Measurements from ENCODE around the gene ACKR2. TPM values are rescaled to one million over a fixed set of nuclear protein-coding genes. Genes with fewer than 3 reads are reported as not detected.

The ACKR2 gene
- total and polyA plus RNA-seq, 2 experiments from 2014 or later: 0.35 TPM; not detected in 1

DNA sequence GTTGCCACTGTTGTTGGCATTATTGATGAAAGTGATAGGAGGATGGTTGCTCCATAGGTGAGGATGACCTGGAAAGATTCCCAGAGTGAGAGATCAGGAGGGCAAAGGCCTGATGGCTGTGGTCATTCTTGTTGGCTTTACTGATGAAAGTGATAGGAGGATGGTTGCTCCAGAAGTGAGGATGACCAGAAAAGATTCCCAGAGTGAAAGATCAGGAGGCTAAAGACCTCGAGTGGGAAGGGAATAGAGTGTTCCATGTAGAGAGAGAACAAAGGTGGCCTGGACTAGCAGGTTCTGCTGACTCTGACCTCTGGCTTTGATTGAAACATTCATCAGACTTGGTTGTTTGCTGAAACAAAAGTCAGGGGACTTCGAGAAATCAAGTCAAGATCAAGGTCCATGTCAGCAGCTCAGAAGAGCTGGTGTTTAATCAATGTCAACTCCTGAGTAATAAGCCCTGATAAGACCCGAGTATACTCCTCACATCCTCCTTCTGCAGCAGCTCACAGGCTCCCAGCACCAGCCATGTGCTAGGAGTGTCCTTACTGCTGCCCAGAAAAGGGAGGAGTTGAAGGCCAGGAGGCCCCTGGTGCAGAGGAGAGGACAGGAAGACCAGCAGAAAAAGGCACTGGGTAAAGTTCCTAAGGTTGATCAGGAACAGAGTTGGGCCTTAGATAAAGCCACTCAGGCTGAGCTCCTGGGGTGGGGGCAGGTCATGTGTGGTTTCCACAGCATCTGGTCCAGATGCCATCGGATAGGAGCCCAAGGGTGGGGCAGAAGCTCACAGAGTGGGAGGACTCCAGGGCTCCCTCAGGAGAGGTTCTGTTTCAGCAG lies 46.5 kb downstream of the ACKR2 start:
- Mint-ChIP-seq H3K27me3 (ENCODE audit: insufficient read depth, low read depth, poor library complexity) (peaks cover 5% of the 10 kb centered on the region), H3K4me1 (no peaks in the 10 kb centered on the region), H3K36me3 (ENCODE audit: low read depth) (no peaks in the 10 kb centered on the region; the same call in 2 of the 3 replicates), H3K27ac (no peak overlapping the region), H3K9me3 (peaks cover 5% of the 10 kb centered on the region; the same call in 2 of the 3 replicates), H3K4me3 (no peak overlapping the region)
- no peak for ATAC-seq
- H2AFZ ChIP-seq: no peak overlapping the region
- no peaks in the 10 kb centered on the region for H3K36me3 ChIP-seq (ENCODE audit: insufficient read depth)
- no peak overlapping the region for H3K27ac ChIP-seq (ENCODE audit: low read depth)
- H3K9me2 ChIP-seq (ENCODE audit: insufficient read depth): no peaks in the 10 kb centered on the region; the same call in 1 of the 2 replicates
- no peak overlapping the region for H3K4me3 ChIP-seq
- DNase-seq (ENCODE audit: low spot score): no peak
- H3F3A ChIP-seq (replicated peaks; ENCODE audit: low read depth): no peaks in the 10 kb centered on the region
- no peaks in the 10 kb centered on the region for H3K4me1 ChIP-seq (ENCODE audit: insufficient read depth)
- no peaks in the 10 kb centered on the region for H3K79me2 ChIP-seq (replicated peaks; ENCODE audit: insufficient read depth)
- H4K20me1 ChIP-seq (replicated peaks; ENCODE audit: insufficient read depth): no peaks in the 10 kb centered on the region
- no peak overlapping the region for H3K4me2 ChIP-seq
- no peaks in the 10 kb centered on the region for H3K27me3 ChIP-seq (ENCODE audit: insufficient read depth)
- TF ChIP-seq EZH2phosphoT487 (IDR thresholded peaks at IDR 0.05; ENCODE audit: unreplicated experiment): no peak

- Histone ChIP-seq H3K4me3 (no peak overlapping the region), H3K27ac (ENCODE audit: low read depth) (no peak overlapping the region), H4K20me1 (replicated peaks; ENCODE audit: insufficient read depth) (no peaks in the 10 kb centered on the region), H3K27me3 (ENCODE audit: insufficient read depth) (no peaks in the 10 kb centered on the region), H3F3A (replicated peaks; ENCODE audit: low read depth) (no peaks in the 10 kb centered on the region), H3K9me2 (ENCODE audit: insufficient read depth) (no peaks in the 10 kb centered on the region; the same call in 1 of the 2 replicates), H3K4me2 (no peak overlapping the region), H2AFZ (no peak overlapping the region), H3K79me2 (replicated peaks; ENCODE audit: insufficient read depth) (no peaks in the 10 kb centered on the region), H3K36me3 (ENCODE audit: insufficient read depth) (no peaks in the 10 kb centered on the region), H3K4me1 (ENCODE audit: insufficient read depth) (no peaks in the 10 kb centered on the region)
- Mint-ChIP-seq H3K27me3 (ENCODE audit: insufficient read depth, low read depth, poor library complexity) (peaks cover 7% of the 10 kb centered on the region), H3K27ac (no peak overlapping the region), H3K4me1 (no peaks in the 10 kb centered on the region), H3K9me3 (peaks cover 5% of the 10 kb centered on the region; the same call in 2 of the 3 replicates), H3K36me3 (ENCODE audit: low read depth) (no peaks in the 10 kb centered on the region; the same call in 2 of the 3 replicates), H3K4me3 (no peak overlapping the region)
- DNase-seq (ENCODE audit: low spot score): no peak
- no peak for ATAC-seq
- TF ChIP-seq EZH2 (IDR thresholded peaks at IDR 0.05; ENCODE audit: low read depth, unreplicated experiment) (no peak), CREB1 (CRISPR knock-in tag; IDR thresholded peaks at IDR 0.05; ENCODE audit: low read depth) (no peak), ZNF114 (CRISPR knock-in tag; IDR thresholded peaks at IDR 0.05) (no peak), POLR2AphosphoS5 (IDR thresholded peaks at IDR 0.05; ENCODE audit: low read depth) (no peak), NANOG (IDR thresholded peaks at IDR 0.05; ENCODE audit: borderline replicate concordance) (no peak), EZH2phosphoT487 (IDR thresholded peaks at IDR 0.05; ENCODE audit: unreplicated experiment) (no peak), JUNB (IDR thresholded peaks at IDR 0.05; ENCODE audit: unreplicated experiment) (no peak), ZNF331 (CRISPR knock-in tag; IDR thresholded peaks at IDR 0.05; ENCODE audit: low read depth) (no peak), STAT1 (IDR thresholded peaks at IDR 0.05; ENCODE audit: unreplicated experiment) (no peak)
- TF ChIP-seq, protein P1, sequence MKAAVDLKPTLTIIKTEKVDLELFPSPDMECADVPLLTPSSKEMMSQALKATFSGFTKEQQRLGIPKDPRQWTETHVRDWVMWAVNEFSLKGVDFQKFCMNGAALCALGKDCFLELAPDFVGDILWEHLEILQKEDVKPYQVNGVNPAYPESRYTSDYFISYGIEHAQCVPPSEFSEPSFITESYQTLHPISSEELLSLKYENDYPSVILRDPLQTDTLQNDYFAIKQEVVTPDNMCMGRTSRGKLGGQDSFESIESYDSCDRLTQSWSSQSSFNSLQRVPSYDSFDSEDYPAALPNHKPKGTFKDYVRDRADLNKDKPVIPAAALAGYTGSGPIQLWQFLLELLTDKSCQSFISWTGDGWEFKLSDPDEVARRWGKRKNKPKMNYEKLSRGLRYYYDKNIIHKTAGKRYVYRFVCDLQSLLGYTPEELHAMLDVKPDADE (IDR thresholded peaks at IDR 0.05): no peak
- TF ChIP-seq, protein P2, sequence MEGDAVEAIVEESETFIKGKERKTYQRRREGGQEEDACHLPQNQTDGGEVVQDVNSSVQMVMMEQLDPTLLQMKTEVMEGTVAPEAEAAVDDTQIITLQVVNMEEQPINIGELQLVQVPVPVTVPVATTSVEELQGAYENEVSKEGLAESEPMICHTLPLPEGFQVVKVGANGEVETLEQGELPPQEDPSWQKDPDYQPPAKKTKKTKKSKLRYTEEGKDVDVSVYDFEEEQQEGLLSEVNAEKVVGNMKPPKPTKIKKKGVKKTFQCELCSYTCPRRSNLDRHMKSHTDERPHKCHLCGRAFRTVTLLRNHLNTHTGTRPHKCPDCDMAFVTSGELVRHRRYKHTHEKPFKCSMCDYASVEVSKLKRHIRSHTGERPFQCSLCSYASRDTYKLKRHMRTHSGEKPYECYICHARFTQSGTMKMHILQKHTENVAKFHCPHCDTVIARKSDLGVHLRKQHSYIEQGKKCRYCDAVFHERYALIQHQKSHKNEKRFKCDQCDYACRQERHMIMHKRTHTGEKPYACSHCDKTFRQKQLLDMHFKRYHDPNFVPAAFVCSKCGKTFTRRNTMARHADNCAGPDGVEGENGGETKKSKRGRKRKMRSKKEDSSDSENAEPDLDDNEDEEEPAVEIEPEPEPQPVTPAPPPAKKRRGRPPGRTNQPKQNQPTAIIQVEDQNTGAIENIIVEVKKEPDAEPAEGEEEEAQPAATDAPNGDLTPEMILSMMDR (conservative IDR thresholded peaks at IDR 0.05; ENCODE audit: low read depth in 2 of 2): no peak
- TF ChIP-seq, protein P3, sequence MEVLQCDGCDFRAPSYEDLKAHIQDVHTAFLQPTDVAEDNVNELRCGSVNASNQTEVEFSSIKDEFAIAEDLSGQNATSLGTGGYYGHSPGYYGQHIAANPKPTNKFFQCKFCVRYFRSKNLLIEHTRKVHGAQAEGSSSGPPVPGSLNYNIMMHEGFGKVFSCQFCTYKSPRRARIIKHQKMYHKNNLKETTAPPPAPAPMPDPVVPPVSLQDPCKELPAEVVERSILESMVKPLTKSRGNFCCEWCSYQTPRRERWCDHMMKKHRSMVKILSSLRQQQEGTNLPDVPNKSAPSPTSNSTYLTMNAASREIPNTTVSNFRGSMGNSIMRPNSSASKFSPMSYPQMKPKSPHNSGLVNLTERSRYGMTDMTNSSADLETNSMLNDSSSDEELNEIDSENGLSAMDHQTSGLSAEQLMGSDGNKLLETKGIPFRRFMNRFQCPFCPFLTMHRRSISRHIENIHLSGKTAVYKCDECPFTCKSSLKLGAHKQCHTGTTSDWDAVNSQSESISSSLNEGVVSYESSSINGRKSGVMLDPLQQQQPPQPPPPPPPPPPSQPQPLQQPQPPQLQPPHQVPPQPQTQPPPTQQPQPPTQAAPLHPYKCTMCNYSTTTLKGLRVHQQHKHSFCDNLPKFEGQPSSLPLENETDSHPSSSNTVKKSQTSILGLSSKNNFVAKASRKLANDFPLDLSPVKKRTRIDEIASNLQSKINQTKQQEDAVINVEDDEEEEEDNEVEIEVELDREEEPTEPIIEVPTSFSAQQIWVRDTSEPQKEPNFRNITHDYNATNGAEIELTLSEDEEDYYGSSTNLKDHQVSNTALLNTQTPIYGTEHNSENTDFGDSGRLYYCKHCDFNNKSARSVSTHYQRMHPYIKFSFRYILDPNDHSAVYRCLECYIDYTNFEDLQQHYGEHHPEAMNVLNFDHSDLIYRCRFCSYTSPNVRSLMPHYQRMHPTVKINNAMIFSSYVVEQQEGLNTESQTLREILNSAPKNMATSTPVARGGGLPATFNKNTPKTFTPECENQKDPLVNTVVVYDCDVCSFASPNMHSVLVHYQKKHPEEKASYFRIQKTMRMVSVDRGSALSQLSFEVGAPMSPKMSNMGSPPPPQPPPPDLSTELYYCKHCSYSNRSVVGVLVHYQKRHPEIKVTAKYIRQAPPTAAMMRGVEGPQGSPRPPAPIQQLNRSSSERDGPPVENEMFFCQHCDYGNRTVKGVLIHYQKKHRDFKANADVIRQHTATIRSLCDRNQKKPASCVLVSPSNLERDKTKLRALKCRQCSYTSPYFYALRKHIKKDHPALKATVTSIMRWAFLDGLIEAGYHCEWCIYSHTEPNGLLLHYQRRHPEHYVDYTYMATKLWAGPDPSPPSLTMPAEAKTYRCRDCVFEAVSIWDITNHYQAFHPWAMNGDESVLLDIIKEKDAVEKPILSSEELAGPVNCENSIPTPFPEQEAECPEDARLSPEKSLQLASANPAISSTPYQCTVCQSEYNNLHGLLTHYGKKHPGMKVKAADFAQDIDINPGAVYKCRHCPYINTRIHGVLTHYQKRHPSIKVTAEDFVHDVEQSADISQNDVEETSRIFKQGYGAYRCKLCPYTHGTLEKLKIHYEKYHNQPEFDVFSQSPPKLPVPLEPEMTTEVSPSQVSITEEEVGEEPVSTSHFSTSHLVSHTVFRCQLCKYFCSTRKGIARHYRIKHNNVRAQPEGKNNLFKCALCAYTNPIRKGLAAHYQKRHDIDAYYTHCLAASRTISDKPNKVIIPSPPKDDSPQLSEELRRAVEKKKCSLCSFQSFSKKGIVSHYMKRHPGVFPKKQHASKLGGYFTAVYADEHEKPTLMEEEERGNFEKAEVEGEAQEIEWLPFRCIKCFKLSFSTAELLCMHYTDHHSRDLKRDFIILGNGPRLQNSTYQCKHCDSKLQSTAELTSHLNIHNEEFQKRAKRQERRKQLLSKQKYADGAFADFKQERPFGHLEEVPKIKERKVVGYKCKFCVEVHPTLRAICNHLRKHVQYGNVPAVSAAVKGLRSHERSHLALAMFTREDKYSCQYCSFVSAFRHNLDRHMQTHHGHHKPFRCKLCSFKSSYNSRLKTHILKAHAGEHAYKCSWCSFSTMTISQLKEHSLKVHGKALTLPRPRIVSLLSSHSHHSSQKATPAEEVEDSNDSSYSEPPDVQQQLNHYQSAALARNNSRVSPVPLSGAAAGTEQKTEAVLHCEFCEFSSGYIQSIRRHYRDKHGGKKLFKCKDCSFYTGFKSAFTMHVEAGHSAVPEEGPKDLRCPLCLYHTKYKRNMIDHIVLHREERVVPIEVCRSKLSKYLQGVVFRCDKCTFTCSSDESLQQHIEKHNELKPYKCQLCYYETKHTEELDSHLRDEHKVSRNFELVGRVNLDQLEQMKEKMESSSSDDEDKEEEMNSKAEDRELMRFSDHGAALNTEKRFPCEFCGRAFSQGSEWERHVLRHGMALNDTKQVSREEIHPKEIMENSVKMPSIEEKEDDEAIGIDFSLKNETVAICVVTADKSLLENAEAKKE (CRISPR knock-in tag; IDR thresholded peaks at IDR 0.05): no peak
Measured at GRCh38 chr3:42856544-42856943, 47.3 kb downstream of the ACKR2 start.

All from GM23338 (cell line).